ENCODE measurements around the gene XRCC3. TPM values are rescaled to one million over a fixed set of nuclear protein-coding genes. Genes with fewer than 3 reads are reported as not detected.

XRCC3 gene
- total and polyA plus RNA-seq, 2 experiments from 2014 or later, result 20.4 to 72.9 TPM

- no peak overlapping the region for H3K4me2 ChIP-seq
- ATAC-seq (peak; percentile 24), DNase-seq (ENCODE audit: low spot score) (no peak)
- no peaks in the 10 kb centered on the region for H3F3A ChIP-seq (replicated peaks; ENCODE audit: low read depth)
- no peaks in the 10 kb centered on the region for H3K36me3 ChIP-seq (ENCODE audit: insufficient read depth)
- TF ChIP-seq CREB1 (CRISPR knock-in tag; IDR thresholded peaks at IDR 0.05; ENCODE audit: low read depth) (no peak), NANOG (IDR thresholded peaks at IDR 0.05; ENCODE audit: borderline replicate concordance) (no peak), ETS1 (IDR thresholded peaks at IDR 0.05) (no peak), JUNB (IDR thresholded peaks at IDR 0.05; ENCODE audit: unreplicated experiment) (no peak)
- Mint-ChIP-seq H3K27me3 (ENCODE audit: insufficient read depth, low read depth, poor library complexity) (peaks cover 15% of the 10 kb centered on the region), H3K36me3 (ENCODE audit: low read depth) (peaks cover 17% of the 10 kb centered on the region), H3K27ac (no peak overlapping the region; the same call in 1 of the 2 replicates), H3K4me1 (peaks cover 36% of the 10 kb centered on the region), H3K9me3 (no peaks in the 10 kb centered on the region), H3K4me3 (no peak overlapping the region)
- H2AFZ ChIP-seq, result no peak overlapping the region
- no peaks in the 10 kb centered on the region for H3K27me3 ChIP-seq (ENCODE audit: insufficient read depth)
- no peaks in the 10 kb centered on the region for H3K4me1 ChIP-seq (ENCODE audit: insufficient read depth)
- H3K4me3 ChIP-seq, result no peak overlapping the region
- no peaks in the 10 kb centered on the region for H3K79me2 ChIP-seq (replicated peaks; ENCODE audit: insufficient read depth)
- H3K9me2 ChIP-seq (ENCODE audit: insufficient read depth), result no peaks in the 10 kb centered on the region
- no peaks in the 10 kb centered on the region for H4K20me1 ChIP-seq (replicated peaks; ENCODE audit: insufficient read depth)
- H3K27ac ChIP-seq (ENCODE audit: low read depth), result 0 out of 2 replicates have a peak overlapping the region, but pooled peaks have one; percentile 45
These were observed 27.4 kb upstream of the XRCC3 start for GRCh38 chr14:103742499-103743255.

GRCh38 chr14:103741876-103742275, 26.6 kb upstream of the XRCC3 start:
- H3K9me3 Mint-ChIP-seq, result no peaks in the 10 kb centered on the region
- H3K27me3 ChIP-seq (ENCODE audit: insufficient read depth), result no peaks in the 10 kb centered on the region
- H3K4me2 ChIP-seq, result no peak overlapping the region
- H3K4me3 ChIP-seq, result no peak overlapping the region
- no peaks in the 10 kb centered on the region for H3K4me1 ChIP-seq (ENCODE audit: insufficient read depth)
- H3K4me3 Mint-ChIP-seq, result no peak overlapping the region
- no peak overlapping the region for H2AFZ ChIP-seq
- H3K4me1 Mint-ChIP-seq, result peaks cover 36% of the 10 kb centered on the region
- DNase-seq (ENCODE audit: low spot score) (no peak), ATAC-seq (no peak)
- no peaks in the 10 kb centered on the region for H4K20me1 ChIP-seq (replicated peaks; ENCODE audit: insufficient read depth)
- H3K79me2 ChIP-seq (replicated peaks; ENCODE audit: insufficient read depth), result no peaks in the 10 kb centered on the region
- no peak overlapping the region for H3K27ac ChIP-seq (ENCODE audit: low read depth)
- H3K9me2 ChIP-seq (ENCODE audit: insufficient read depth), result no peaks in the 10 kb centered on the region
- no peaks in the 10 kb centered on the region for H3F3A ChIP-seq (replicated peaks; ENCODE audit: low read depth)
- H3K27ac Mint-ChIP-seq, result no peak overlapping the region
- H3K27me3 Mint-ChIP-seq (ENCODE audit: insufficient read depth, low read depth, poor library complexity), result peaks cover 16% of the 10 kb centered on the region
- H3K36me3 ChIP-seq (ENCODE audit: insufficient read depth), result no peaks in the 10 kb centered on the region
- H3K36me3 Mint-ChIP-seq (ENCODE audit: low read depth), result peaks cover 17% of the 10 kb centered on the region
- TF ChIP-seq CTCF (conservative IDR thresholded peaks at IDR 0.05; ENCODE audit: low read depth in 2 of 2) (no peak), REST (IDR thresholded peaks at IDR 0.05; ENCODE audit: unreplicated experiment) (no peak), CREB1 (CRISPR knock-in tag; IDR thresholded peaks at IDR 0.05; ENCODE audit: low read depth) (no peak), STAT1 (IDR thresholded peaks at IDR 0.05; ENCODE audit: unreplicated experiment) (no peak), EZH2 (IDR thresholded peaks at IDR 0.05; ENCODE audit: low read depth, unreplicated experiment) (no peak), EZH2phosphoT487 (IDR thresholded peaks at IDR 0.05; ENCODE audit: unreplicated experiment) (no peak), JUNB (IDR thresholded peaks at IDR 0.05; ENCODE audit: unreplicated experiment) (no peak)

All from GM23338 (cell line).